IPS DF 6.9 (cell line): ENCODE results near the gene NCR3LG1.

Source experiments
- DNase-seq: peaks from one replicate; pipeline ENCODE4 v3.0.0-alpha.2; 2013; ENCODE audit warnings: low read depth, low spot score
- H3K27ac ChIP-seq: one replicate; pipeline ENCODE4 v1.5.1; 2013; ENCODE audit warnings: low read length, control low read depth
- H3K27me3 ChIP-seq: 2 replicates; pipeline ENCODE4 v1.6.1; 2013; ENCODE audit warnings: mild to moderate bottlenecking, low read length; ENCODE audit not compliant: control insufficient read depth, insufficient read depth
- H3K36me3 ChIP-seq: 2 replicates; pipeline ENCODE4 v1.6.1; 2013; ENCODE audit warnings: low read length; ENCODE audit not compliant: control insufficient read depth, insufficient read depth
- H3K4me1 ChIP-seq: 2 replicates; pipeline ENCODE4 v1.6.1; 2013; ENCODE audit warnings: low read length; ENCODE audit not compliant: control insufficient read depth, insufficient read depth
- H3K4me3 ChIP-seq: 2 replicates; pipeline ENCODE4 v1.5.1; 2013; ENCODE audit warnings: mild to moderate bottlenecking, low read length
- H3K9me3 ChIP-seq: 2 replicates; pipeline ENCODE4 v1.6.1; 2013; ENCODE audit warnings: low read length, inconsistent platforms; ENCODE audit not compliant: control insufficient read depth, insufficient read depth
- WGBS: extraction: QIAGEN DNeasy Blood & Tissue Kit; methylation state at CpG from one replicate; pipeline ENCODE4 v1.1.7; 2013; ENCODE audit warnings: mixed read lengths, missing lambda C conversion rate; ENCODE audit not compliant: insufficient read length, insufficient coverage; 5-methylcytosine and 5-hydroxymethylcytosine counted together

NCR3LG1 gene

DNA sequence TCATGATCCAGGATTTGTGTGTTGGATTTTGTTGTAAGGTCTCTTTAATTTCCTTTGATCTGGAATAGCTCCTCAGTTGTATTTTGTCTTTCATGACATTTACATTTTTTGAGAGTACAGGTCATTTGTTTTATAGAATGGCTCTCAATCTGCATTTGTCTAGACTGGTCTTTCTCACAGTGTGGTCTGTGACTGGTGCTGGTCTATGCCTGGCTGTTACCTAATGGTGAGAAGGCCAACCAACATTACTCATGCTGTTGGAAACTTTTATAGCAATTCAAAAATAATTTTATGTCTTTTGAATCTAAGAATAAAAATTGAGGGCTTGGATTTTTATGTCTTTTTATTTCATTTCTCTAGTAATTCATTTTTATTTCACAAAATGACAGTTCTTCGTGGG lies 3.9 kb upstream of the NCR3LG1 start:
- Histone ChIP-seq H3K4me1 (no peaks in the 10 kb centered on the region), H3K27me3 (peaks cover 21% of the 10 kb centered on the region), H3K9me3 (no peaks in the 10 kb centered on the region), H3K36me3 (no peaks in the 10 kb centered on the region), H3K4me3 (no peak overlapping the region), H3K27ac (no peak overlapping the region)
- DNase-seq: no peak
- no CpG with 5 or more reads among the region's 1 CpG for WGBS

DNA sequence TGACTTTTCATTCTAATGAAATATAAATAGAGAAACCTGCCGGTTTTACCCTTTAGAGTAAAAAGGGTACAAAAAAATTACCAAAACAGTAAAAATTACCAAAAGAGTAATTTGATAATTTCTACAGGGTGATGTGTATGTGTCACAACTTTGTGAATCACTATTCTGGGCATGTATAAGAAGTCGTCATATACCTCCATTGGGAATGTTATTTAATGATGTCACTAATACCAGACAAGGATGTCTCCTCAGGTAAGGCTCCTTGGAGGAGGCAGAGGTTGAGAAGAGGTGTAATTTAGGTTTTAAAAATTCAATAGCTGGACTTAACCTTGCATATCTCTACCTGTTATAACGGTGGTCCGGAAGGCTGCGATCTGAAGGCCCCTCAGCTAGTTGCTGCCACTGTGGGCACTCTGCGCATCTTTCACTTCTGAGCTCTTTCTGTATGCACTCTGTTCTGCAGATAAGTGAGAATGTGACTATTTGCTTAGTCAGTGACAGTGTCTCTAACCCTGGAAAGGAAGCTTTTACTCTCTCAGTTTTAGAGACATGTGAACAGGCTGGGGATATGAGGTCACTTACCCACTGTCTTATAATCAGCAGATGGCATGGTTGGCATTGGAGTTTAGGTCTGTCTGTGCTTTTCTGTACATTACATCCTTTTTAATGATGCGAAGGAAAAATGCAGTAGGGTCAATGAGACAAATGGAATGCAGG lies 987 bp upstream of the NCR3LG1 start:
- Histone ChIP-seq H3K9me3 (no peaks in the 10 kb centered on the region), H3K27me3 (peaks cover 32% of the 10 kb centered on the region), H3K4me1 (0 out of 2 replicates have a peak, but pooled peaks cover 1% of the 10 kb centered on the region), H3K4me3 (no peak overlapping the region), H3K27ac (no peak overlapping the region), H3K36me3 (no peaks in the 10 kb centered on the region)
- no CpG with 5 or more reads among the region's 7 CpGs for WGBS
- no peak for DNase-seq

DNA sequence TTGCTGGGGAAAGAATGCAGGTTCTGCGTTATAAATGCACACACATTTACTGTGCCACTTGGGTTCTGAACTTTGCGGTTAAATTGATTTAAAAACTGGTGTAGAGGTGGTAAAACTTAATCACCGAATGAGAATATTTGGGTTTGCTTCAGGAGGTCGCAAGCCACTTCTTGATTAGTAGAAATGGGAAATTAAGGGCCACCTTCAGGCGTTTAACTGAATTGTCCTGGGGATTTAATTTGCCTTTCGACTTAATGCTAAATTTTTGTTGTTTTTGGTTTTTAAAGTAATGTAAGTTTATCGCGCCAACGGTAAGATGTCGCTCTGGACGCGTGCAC lies 459 bp upstream of the NCR3LG1 start:
- H3K27me3 ChIP-seq: peaks cover 32% of the 10 kb centered on the region
- WGBS: no CpG with 5 or more reads among the region's 12 CpGs
- DNase-seq: no peak

DNA sequence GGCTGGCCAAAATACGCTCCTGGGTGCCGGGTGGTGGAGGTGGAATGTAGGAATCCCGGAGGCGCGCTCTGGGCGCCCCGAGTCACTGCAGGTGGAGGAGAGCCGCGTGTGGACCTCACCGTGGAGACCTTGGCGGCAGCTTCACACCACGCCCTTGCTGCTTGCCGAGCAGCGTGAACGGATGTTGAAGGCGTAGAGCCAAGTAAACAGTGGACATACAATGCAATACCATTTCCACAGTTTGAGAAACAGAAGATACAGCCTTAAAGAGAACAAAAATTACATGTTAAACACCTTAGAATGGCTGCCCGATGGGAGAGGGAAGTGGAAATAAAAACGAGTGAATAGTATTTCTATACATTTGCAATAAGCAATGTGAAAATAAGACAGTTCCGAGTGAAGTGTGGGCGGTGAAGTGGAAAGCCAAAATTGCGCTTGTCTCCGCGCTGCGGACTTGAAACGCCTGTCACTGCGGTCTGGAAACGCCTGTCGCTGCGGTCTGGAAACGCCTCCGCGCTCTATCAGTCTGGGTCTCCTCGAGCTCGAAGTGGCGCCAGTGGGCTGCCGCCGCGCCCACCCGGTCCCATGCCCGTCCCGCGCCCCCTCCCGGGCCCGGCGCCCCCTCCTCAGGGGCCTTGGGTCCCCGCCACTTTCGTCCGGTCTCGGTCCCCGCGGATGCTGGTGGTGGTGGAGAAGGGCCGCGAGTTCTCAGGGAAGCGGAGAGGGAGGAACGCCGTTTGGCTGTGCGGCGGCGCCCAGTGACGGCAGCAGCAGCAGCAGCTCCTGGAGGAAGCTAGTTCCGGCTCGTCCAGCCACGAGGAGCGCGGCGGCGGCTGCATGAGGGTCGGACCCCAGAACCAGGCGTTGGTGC lies 1.6 kb downstream of the NCR3LG1 start:
- Histone ChIP-seq H3K4me3 (peak overlapping the region; percentile 53; the same call in 1 of the 2 replicates), H3K4me1 (0 out of 2 replicates have a peak, but pooled peaks cover 1% of the 10 kb centered on the region), H3K27ac (no peak overlapping the region), H3K36me3 (no peaks in the 10 kb centered on the region), H3K27me3 (peaks cover 32% of the 10 kb centered on the region), H3K9me3 (no peaks in the 10 kb centered on the region; the same call in 1 of the 2 replicates)
- no peak for DNase-seq
- no CpG with 5 or more reads among the region's 69 CpGs for WGBS

More for the DNA sequence above, 459 bp upstream of the NCR3LG1 start:
- 0 out of 2 replicates have a peak, but pooled peaks cover 1% of the 10 kb centered on the region for H3K4me1 ChIP-seq
- H3K4me3 ChIP-seq: no peak overlapping the region
- no peak overlapping the region for H3K27ac ChIP-seq
- H3K36me3 ChIP-seq: no peaks in the 10 kb centered on the region
- no peaks in the 10 kb centered on the region; the same call in 1 of the 2 replicates for H3K9me3 ChIP-seq

DNA sequence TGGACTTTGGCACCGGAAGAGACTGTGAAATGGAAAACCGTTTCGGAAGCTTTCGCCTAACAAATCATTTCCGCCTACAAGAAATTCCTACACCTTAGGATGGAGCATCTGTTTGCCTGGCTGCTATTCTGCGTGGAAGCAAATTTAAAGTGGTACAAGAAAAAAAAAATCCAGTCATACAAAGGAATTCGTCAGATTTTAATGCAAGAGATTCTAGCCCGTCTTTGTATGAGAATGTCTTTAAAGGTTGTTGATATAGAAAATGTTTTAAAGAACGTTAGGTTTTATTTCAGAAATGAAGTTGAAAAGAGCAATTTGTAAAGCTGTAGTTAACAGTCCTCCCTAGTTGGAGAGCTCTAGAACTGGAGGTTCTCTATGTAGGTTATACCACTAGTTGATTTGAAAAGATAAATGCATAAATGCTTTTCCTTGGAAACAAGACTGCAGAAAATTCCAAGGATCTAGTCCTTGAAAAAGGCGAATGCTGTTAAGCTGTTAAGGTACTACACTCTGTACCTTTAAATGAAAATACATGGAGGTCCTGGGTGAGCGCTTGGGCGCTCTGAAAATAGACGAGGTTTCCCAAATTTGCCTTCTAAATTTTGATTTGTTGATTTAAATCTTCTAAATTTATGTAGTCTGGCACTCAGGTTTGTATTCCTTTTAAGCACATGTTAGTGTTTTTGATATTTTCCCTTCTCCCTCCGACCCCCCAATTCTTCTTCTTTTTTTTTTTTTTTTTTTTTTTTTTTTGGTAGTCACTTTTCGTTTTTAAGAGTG lies 2.4 kb downstream of the NCR3LG1 start:
- H3K4me3 ChIP-seq: peak overlapping the region; percentile 53; the same call in 1 of the 2 replicates
- no peak for DNase-seq
- H3K27me3 ChIP-seq: peaks cover 32% of the 10 kb centered on the region
- 100% methylated on average over 1 of the region's 15 CpGs for WGBS
- H3K4me1 ChIP-seq: 0 out of 2 replicates have a peak, but pooled peaks cover 1% of the 10 kb centered on the region
- H3K36me3 ChIP-seq: no peaks in the 10 kb centered on the region
- H3K9me3 ChIP-seq: no peaks in the 10 kb centered on the region; the same call in 1 of the 2 replicates
- H3K27ac ChIP-seq: no peak overlapping the region

DNA sequence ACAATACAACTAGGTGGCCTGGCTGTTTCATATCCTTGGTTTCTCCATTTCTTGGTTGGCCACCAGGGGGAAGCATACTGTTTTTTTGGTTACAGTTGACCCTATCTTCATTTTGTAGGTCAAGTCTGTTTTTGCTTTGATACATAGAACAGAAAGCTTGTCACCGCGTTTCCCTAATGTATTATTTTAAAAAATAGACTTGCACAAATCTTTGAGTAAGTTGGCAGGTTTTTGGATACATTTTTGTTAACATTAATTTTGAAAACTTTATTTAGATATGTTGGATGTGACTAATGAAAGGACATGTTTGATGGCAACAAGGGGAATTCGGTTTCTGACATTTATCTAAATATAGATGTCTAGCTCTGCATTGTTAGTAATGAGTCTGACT lies 3.0 kb downstream of the NCR3LG1 start:
- H3K4me3 ChIP-seq: no peak overlapping the region
- no peak overlapping the region for H3K27ac ChIP-seq
- no CpG with 5 or more reads among the region's 3 CpGs for WGBS
- 0 out of 2 replicates have a peak, but pooled peaks cover 1% of the 10 kb centered on the region for H3K4me1 ChIP-seq
- no peaks in the 10 kb centered on the region for H3K36me3 ChIP-seq
- no peaks in the 10 kb centered on the region; the same call in 1 of the 2 replicates for H3K9me3 ChIP-seq
- peaks cover 30% of the 10 kb centered on the region for H3K27me3 ChIP-seq
- DNase-seq: no peak

DNA sequence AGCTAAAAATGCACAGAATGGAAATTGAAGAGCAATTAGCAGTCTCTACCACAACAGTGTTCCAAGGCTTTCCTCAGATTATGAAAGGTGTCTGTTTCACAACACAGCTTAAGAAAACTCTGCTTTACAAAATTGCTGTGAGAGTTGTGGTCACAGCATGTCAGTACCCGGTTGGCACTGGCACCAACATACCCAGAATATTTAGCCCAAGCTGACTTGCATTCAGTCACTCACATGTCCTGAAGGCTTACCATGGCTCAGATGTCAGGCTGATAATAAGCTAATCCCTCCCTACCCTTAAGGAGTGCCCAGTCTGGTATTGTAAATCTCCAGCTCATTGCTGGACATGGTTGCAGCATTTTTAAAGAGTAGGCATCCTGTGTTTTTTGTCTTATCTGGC lies 14.9 kb downstream of the NCR3LG1 start:
- H3K9me3 ChIP-seq: peaks cover 1% of the 10 kb centered on the region; the same call in 1 of the 2 replicates
- no CpG with 5 or more reads among the region's 1 CpG for WGBS
- no peak for DNase-seq

DNA sequence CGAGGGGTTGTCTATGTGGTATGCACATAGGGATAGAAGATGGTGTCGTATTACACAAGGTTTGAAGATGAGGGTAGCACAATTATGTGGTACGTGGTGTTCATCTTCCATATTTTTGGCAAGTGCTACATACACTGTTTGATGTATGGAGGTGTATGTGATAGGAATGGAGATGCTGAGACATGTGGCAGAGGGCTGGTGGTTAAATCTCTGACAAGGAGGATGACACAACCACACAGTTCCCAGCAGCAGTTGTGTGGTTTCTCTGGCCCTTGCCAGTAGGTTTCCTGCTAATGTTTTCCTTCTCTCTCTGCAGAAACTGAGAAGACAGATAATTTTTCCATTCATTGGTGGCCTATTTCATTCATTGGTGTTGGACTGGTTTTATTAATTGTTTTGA lies 17.0 kb downstream of the NCR3LG1 start:
- H3K9me3 ChIP-seq: peaks cover 9% of the 10 kb centered on the region
- H3K36me3 ChIP-seq: no peaks in the 10 kb centered on the region
- H3K4me3 ChIP-seq: no peak overlapping the region
- no peaks in the 10 kb centered on the region for H3K4me1 ChIP-seq
- WGBS: no CpG with 5 or more reads among the region's 3 CpGs
- no peaks in the 10 kb centered on the region for H3K27me3 ChIP-seq
- DNase-seq: no peak
- no peak overlapping the region for H3K27ac ChIP-seq

More for the DNA sequence above, 14.9 kb downstream of the NCR3LG1 start:
- no peak overlapping the region for H3K4me3 ChIP-seq
- H3K36me3 ChIP-seq: no peaks in the 10 kb centered on the region
- H3K27me3 ChIP-seq: no peaks in the 10 kb centered on the region
- no peak overlapping the region for H3K27ac ChIP-seq
- H3K4me1 ChIP-seq: no peaks in the 10 kb centered on the region

DNA sequence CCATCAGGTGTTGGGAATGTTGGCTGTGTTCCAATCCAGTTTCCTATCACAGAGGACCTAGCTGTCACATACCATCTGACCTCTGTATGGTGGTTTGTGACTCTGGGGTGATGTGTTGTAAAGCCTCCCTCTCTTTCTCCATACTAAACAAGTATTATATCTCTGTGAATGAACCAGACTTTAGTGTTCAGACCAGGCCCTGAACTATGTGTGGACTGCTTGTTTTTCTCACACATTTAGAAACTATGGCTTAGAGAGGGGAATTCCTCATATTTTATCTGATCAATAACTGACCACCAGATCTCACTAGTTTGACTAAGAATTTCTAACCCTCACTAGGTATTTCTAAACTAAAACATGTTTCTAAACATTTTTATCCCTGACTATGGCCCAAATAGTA lies 17.5 kb downstream of the NCR3LG1 start:
- H3K36me3 ChIP-seq: no peaks in the 10 kb centered on the region
- no peak for DNase-seq
- no peak overlapping the region for H3K27ac ChIP-seq
- H3K4me3 ChIP-seq: no peak overlapping the region
- H3K27me3 ChIP-seq: no peaks in the 10 kb centered on the region
- H3K9me3 ChIP-seq: peaks cover 9% of the 10 kb centered on the region
- no peaks in the 10 kb centered on the region for H3K4me1 ChIP-seq

DNA sequence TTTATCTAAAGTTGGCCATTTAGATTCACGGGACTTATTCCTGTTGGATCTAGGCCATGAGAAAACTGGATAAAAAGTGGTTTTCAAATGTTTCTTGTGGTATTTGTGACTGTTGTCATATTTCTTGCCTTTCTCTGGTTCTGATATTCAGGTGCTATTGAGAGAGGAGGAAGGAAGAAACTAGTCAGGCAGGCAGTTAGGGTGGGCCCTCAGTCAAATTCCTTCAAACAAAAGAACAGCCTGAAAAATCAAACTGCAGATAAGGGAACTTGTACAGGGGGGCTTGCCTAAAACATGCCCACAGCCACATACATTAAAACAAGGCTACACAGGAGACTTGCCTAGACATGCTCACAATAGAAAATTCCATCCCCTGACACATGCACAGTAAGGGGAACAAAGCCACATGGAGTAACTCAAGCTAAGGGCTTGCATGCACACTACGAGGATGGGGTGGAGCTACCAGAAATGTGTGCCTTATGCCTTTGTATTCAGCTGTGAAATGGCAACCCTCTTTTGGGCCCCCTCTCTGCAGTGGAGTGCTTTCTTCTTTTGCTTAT lies 18.2 kb downstream of the NCR3LG1 start:
- Histone ChIP-seq H3K4me3 (no peak overlapping the region), H3K4me1 (no peaks in the 10 kb centered on the region), H3K36me3 (no peaks in the 10 kb centered on the region), H3K9me3 (peaks cover 9% of the 10 kb centered on the region), H3K27me3 (no peaks in the 10 kb centered on the region), H3K27ac (no peak overlapping the region)
- DNase-seq: no peak
- WGBS: no CpG with 5 or more reads among the region's 2 CpGs
